Cardiac muscle cell (in vitro differentiated cells and primary cell): Measurements from ENCODE around the gene C6orf62. TPM values are rescaled to one million over a fixed set of nuclear protein-coding genes. Genes with fewer than 3 reads are reported as not detected.

Source experiments
- DNase-seq, 2 donors: peaks; one replicate each; pipeline versions ENCODE4 v3.0.0 to v3.0.0-alpha.2; 2010 to 2017; ENCODE audit warnings: low read depth in 1 of 2, low spot score in 1 of 2
- H3K27ac ChIP-seq: fragments of 200-600 bp; sonication (generic); 2 replicates; pipeline ENCODE4 v1.5.1; 2016
- H3K27me3 ChIP-seq: fragments of 200-600 bp; sonication (generic); 2 replicates; pipeline ENCODE4 v1.6.0; 2016; ENCODE audit warnings: control low read depth
- H3K36me3 ChIP-seq: fragments of 200-600 bp; sonication (generic); 2 replicates; pipeline ENCODE4 v1.5.1; 2016; ENCODE audit warnings: control low read depth
- H3K4me1 ChIP-seq: fragments of 200-600 bp; sonication (generic); 2 replicates; pipeline ENCODE4 v1.8.1; 2017; ENCODE audit warnings: low read depth, mild to moderate bottlenecking, mixed run types
- H3K4me3 ChIP-seq: fragments of 200-600 bp; sonication (generic); 2 replicates; pipeline ENCODE4 v1.5.1; 2016; ENCODE audit warnings: mild to moderate bottlenecking
- H3K9me3 ChIP-seq: fragments of 200-600 bp; sonication (generic); 2 replicates; pipeline ENCODE4 v1.5.1; 2017; ENCODE audit warnings: low read depth, mild to moderate bottlenecking, control low read depth
- polyA plus RNA-seq: library from polyadenylated mRNA; unstranded; fragments of >200 nt; fragmentation: Nextera tagmentation; extraction: Ambion mirVana; gene quantifications from 2 replicates; pipeline ENCODE4 v1.2.1, GENCODE V29; 2016
- total RNA-seq: library from RNA; depleted of rRNA; stranded (reverse); fragments of >200 nt; gene quantifications from 2 replicates; pipeline ENCODE4 v1.2.3, GENCODE V29; 2016
- TF ChIP-seq, protein P1 (sequence below): IDR thresholded peaks from 2 replicates; pipeline ENCODE4 v1.5.1; 2012; ENCODE audit warnings: low read depth, mild to moderate bottlenecking, low read length

C6orf62 gene
- total and polyA plus RNA-seq, 2 experiments from 2014 or later, result 52.8 to 59.7 TPM

DNA sequence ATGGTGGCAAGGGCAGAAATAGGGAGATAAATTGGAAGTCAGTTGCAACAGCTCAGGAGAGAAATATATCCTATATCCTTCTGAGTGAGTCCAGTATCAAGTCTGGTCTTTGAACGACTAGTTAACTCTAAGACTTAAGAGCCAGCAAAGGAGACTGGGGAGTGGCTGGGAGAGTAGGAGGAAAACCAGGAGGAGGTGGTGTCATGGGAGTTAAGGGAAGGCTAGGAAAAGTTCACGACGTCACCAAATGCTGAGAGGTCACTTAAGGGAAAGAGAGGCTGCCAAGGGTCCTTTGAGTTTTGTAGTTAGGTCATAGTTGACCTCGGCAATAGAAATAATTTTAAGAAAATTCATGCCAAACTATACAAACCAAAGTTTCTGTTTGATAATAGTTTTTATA lies 27.0 kb downstream of the C6orf62 start:
- Histone ChIP-seq H3K36me3 (peaks cover 4% of the 10 kb centered on the region), H3K27me3 (no peaks in the 10 kb centered on the region), H3K4me3 (no peak overlapping the region), H3K9me3 (no peaks in the 10 kb centered on the region), H3K27ac (no peak overlapping the region), H3K4me1 (peaks cover 13% of the 10 kb centered on the region)
- TF ChIP-seq, protein P1, sequence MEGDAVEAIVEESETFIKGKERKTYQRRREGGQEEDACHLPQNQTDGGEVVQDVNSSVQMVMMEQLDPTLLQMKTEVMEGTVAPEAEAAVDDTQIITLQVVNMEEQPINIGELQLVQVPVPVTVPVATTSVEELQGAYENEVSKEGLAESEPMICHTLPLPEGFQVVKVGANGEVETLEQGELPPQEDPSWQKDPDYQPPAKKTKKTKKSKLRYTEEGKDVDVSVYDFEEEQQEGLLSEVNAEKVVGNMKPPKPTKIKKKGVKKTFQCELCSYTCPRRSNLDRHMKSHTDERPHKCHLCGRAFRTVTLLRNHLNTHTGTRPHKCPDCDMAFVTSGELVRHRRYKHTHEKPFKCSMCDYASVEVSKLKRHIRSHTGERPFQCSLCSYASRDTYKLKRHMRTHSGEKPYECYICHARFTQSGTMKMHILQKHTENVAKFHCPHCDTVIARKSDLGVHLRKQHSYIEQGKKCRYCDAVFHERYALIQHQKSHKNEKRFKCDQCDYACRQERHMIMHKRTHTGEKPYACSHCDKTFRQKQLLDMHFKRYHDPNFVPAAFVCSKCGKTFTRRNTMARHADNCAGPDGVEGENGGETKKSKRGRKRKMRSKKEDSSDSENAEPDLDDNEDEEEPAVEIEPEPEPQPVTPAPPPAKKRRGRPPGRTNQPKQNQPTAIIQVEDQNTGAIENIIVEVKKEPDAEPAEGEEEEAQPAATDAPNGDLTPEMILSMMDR, result no peak
- no peak for DNase-seq

DNA sequence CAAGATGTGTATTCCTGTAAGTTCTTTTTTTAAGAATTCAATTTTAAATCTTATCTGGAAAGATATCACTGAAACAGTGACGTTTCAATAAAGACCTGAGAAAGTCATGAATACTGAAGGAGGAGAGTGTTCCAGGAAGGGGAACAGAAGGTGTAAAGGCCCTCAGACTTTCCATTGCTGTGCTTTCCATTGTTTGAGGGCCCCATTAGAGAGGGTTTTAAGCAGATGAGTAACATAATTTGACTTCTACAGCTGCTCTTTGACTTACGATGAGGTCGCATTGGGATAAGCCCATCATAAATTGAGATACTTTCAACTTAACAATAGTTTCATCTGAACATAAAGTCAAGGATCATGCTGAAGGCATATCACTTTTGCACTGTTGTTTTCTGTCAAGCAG lies 27.4 kb downstream of the C6orf62 start:
- peaks cover 13% of the 10 kb centered on the region for H3K4me1 ChIP-seq
- TF ChIP-seq, protein P1, result no peak
- H3K36me3 ChIP-seq, result peaks cover 4% of the 10 kb centered on the region
- H3K27ac ChIP-seq, result no peak overlapping the region
- no peak overlapping the region for H3K4me3 ChIP-seq
- no peaks in the 10 kb centered on the region for H3K27me3 ChIP-seq
- DNase-seq, result no peak
- no peaks in the 10 kb centered on the region for H3K9me3 ChIP-seq

DNA sequence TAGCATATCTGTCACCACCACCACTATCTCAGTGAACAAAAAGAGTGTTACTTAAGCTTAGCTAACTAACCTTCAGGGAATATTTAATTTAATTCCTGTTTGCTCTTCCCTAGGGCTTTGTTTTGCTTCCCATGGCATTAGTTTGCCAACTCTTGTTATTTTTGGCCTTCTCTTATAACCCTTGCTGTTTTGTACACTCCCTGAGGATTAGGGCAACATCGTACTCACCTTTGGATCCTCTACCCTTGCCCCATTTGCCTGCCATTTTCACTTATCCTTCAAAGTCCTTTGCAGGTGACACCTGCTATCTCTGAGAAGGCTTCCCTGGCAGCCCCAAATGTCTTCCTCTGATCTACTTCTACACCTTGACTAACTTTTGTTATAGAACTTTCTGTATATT lies 28.4 kb downstream of the C6orf62 start:
- H3K27me3 ChIP-seq, result no peaks in the 10 kb centered on the region
- H3K9me3 ChIP-seq, result no peaks in the 10 kb centered on the region
- H3K4me3 ChIP-seq, result no peak overlapping the region
- peaks cover 4% of the 10 kb centered on the region for H3K36me3 ChIP-seq
- no peak for DNase-seq
- H3K4me1 ChIP-seq, result peaks cover 13% of the 10 kb centered on the region
- H3K27ac ChIP-seq, result no peak overlapping the region
- TF ChIP-seq, protein P1, result no peak

DNA sequence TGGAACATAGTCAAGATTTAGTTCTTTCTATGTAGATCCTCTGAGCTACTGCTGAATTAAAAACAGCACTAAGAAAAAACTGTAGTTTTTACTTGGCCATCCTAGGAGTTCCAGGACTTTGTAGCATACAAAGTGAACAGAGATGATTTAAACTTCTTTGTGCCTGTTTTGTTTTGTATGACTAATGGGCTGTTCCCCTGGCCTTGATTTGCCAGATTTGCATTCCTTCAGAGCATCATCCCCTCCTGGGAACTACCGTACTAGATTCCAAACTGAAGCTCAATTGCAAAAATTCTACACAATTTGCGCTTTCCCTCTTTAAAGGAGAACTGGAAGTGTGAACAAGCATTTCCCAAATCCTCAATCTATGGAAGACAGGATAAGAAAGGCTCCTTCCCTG lies 29.0 kb downstream of the C6orf62 start:
- Histone ChIP-seq H3K9me3 (no peaks in the 10 kb centered on the region), H3K27me3 (no peaks in the 10 kb centered on the region), H3K36me3 (peaks cover 4% of the 10 kb centered on the region), H3K4me1 (peaks cover 13% of the 10 kb centered on the region), H3K27ac (no peak overlapping the region), H3K4me3 (no peak overlapping the region)
- TF ChIP-seq, protein P1, result no peak
- no peak for DNase-seq

DNA sequence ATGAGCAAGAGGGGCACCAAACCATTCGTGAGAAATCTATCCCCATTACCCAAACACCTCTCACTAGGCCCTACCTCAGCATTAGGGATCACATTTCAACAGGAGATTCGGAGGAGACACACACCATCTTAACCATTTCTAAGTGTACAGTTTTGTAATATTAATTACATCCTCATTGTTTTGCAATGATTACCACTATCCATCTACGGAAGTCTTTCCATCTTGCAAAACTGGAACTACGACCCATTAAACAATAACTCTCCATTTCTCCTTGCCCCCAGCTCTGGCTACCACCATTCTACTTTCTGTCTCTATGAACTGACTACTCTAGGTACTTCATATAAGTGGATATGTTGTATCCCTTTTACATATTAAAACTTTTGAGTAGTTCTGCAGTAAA lies 32.0 kb downstream of the C6orf62 start:
- H3K4me1 ChIP-seq, result peaks cover 6% of the 10 kb centered on the region
- H3K27ac ChIP-seq, result no peak overlapping the region
- H3K36me3 ChIP-seq, result peaks cover 4% of the 10 kb centered on the region
- no peak for DNase-seq
- TF ChIP-seq, protein P1, result no peak
- no peaks in the 10 kb centered on the region for H3K9me3 ChIP-seq
- no peak overlapping the region for H3K4me3 ChIP-seq
- H3K27me3 ChIP-seq, result no peaks in the 10 kb centered on the region

DNA sequence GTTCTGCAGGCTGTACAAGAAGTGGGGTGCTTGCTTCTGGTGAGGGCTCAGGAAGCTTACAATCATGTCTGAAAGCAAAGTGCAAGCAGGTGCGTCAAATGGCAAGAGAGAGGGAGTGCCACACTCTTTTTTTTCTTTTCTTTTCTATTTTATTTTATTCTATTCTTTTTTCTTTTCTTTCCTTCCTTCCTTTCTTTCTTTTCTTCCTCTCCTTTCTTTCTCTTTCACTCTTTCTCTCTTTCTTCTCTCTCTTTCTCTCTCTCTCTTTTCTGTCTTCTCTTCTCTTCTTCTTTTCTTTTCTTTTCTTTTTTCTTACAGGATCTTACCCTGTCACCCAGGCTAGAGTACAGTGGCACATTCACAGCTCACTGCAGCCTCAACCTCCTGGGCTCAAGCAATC lies 32.5 kb downstream of the C6orf62 start:
- H3K4me1 ChIP-seq, result peaks cover under 1% of the 10 kb centered on the region
- H3K36me3 ChIP-seq, result peaks cover 4% of the 10 kb centered on the region
- H3K4me3 ChIP-seq, result no peak overlapping the region
- no peaks in the 10 kb centered on the region for H3K27me3 ChIP-seq
- no peaks in the 10 kb centered on the region for H3K9me3 ChIP-seq
- no peak for DNase-seq
- H3K27ac ChIP-seq, result no peak overlapping the region
- TF ChIP-seq, protein P1, result no peak
